Measurements from ENCODE around the gene CTSZ. TPM values are rescaled to one million over a fixed set of nuclear protein-coding genes. Genes with fewer than 3 reads are reported as not detected.

The CTSZ gene
- total and polyA plus RNA-seq, 2 of the 4 experiments (the other 2 are of a cell fraction) = 46.1 to 88.5 TPM

GRCh38 chr20:59018817-59019216, 11.8 kb upstream of the CTSZ start:
- Histone ChIP-seq H4K8ac (ENCODE audit: low read depth in 2 of 2, low read length in 2 of 2) (no peak overlapping the region), H2BK15ac (ENCODE audit: low read depth, low read length) (no peak overlapping the region), H3K9me3 (ENCODE audit: control insufficient read depth, insufficient read depth, low read length) (no peaks in the 10 kb centered on the region), H3K9me1 (ENCODE audit: insufficient read depth, low read length) (peaks cover 19% of the 10 kb centered on the region), H2AFZ (replicated peaks; ENCODE audit: low read length, poor library complexity) (no peak overlapping the region), H2BK20ac (ENCODE audit: low read depth, low read length) (no peak overlapping the region), H4K91ac (ENCODE audit: insufficient read depth, low read depth, low read length) (no peak overlapping the region), H4K5ac (ENCODE audit: low read depth, low read length) (no peak overlapping the region), H3K27me3 (ENCODE audit: control insufficient read depth, insufficient read depth, low read length) (no peaks in the 10 kb centered on the region), H2AK5ac (ENCODE audit: low read depth, low read length) (no peak overlapping the region), H3K4me1 (ENCODE audit: control insufficient read depth, insufficient read depth, low read length) (peaks cover 12% of the 10 kb centered on the region), H2BK5ac (ENCODE audit: low read depth, low read length, poor library complexity, severe bottlenecking) (no peak overlapping the region), H3K9ac (ENCODE audit: low read depth, low read length) (no peak overlapping the region), H3K79me1 (ENCODE audit: low read depth in 1 of 2, low read length in 2 of 2) (peaks cover 0 to 23% of the 10 kb centered on the region in 2 experiments; a peak in 3 of 4 replicates), H3K23ac (ENCODE audit: low read depth, low read length) (no peak overlapping the region), H3K4ac (ENCODE audit: low read depth, low read length) (no peak overlapping the region), H3K14ac (replicated peaks; ENCODE audit: low read depth, low read length) (no peak overlapping the region), H3K4me3 (ENCODE audit: insufficient read depth, low read depth, low read length) (no peak overlapping the region), H3K56ac (ENCODE audit: extremely low read depth, insufficient read depth, low read length) (no peak overlapping the region), H3K27ac (ENCODE audit: insufficient read depth, low read length) (no peak overlapping the region), H3K18ac (ENCODE audit: low read depth, low read length) (no peak overlapping the region), H2BK120ac (ENCODE audit: low read depth, low read length) (no peak overlapping the region), H3K4me2 (ENCODE audit: low read depth, low read length) (no peak overlapping the region), H4K20me1 (ENCODE audit: insufficient read depth, low read length) (peaks cover 10% of the 10 kb centered on the region), H2AK9ac (replicated peaks; ENCODE audit: low read depth, low read length, poor library complexity) (no peak overlapping the region), H3K36me3 (ENCODE audit: control insufficient read depth, insufficient read depth, low read length) (peaks cover 10% of the 10 kb centered on the region)
- ChIA-PET CTCF (no interaction called here), POLR2A (ENCODE audit: unreplicated experiment) (no interaction called here)
- dilution Hi-C loops (cut with HindIII; ENCODE audit: low sequenced_read_pairs, unreplicated experiment) (no loop called here), in situ Hi-C loops (cut with MboI; ENCODE audit: low sequenced_read_pairs) (no loop called here), intact Hi-C loops (cut with micrococcal nuclease) (no loop called here)
- TF ChIP-seq MAZ (IDR thresholded peaks at IDR 0.05; ENCODE audit: borderline replicate concordance, low read depth, low read length) = no peak
- no peak for TF ChIP-seq POLR2A (IDR thresholded peaks at IDR 0.05; ENCODE audit: low read depth, low read length)
- no peak for TF ChIP-seq USF2 (IDR thresholded peaks at IDR 0.05; ENCODE audit: low read depth, low read length)
- no peak for TF ChIP-seq NFE2L2 (IDR thresholded peaks at IDR 0.05; ENCODE audit: low read depth, low read length)
- no peak for TF ChIP-seq ELK1 (IDR thresholded peaks at IDR 0.05; ENCODE audit: borderline replicate concordance, low read depth, low read length)
- no peak for TF ChIP-seq RAD21 (IDR thresholded peaks at IDR 0.05; ENCODE audit: low read length)
- TF ChIP-seq RFX5 (IDR thresholded peaks at IDR 0.05; ENCODE audit: low read depth, low read length) = no peak
- TF ChIP-seq CTCF (conservative IDR thresholded peaks at IDR 0.05; ENCODE audit: low read depth, low read length) = no peak
- TF ChIP-seq CEBPB (IDR thresholded peaks at IDR 0.05; ENCODE audit: low read depth, low read length) = no peak
- no peak for TF ChIP-seq SMC3 (IDR thresholded peaks at IDR 0.05; ENCODE audit: low read depth, low read length)
- TF ChIP-seq RCOR1 (IDR thresholded peaks at IDR 0.05; ENCODE audit: insufficient replicate concordance, low read length) = no peak
- TF ChIP-seq BHLHE40 (IDR thresholded peaks at IDR 0.05; ENCODE audit: low read depth, low read length) = no peak
- no peak for TF ChIP-seq FOS (IDR thresholded peaks at IDR 0.05; ENCODE audit: low read depth, low read length)
- no peak for TF ChIP-seq MAFK (IDR thresholded peaks at IDR 0.05; ENCODE audit: low read depth, low read length)
- DNase-seq (no peak), ATAC-seq (ENCODE audit: low read depth) (no peak)
- no TSS peak for BruUV-seq (replicated peaks)
- WGBS, 2 experiments (ENCODE audit: extremely low coverage in 2 of 2, insufficient read length in 1 of 2) = 83% methylated on average over 3 of the region's 10 CpGs; no CpG with 5 or more reads in 1 of the 2 experiments

Data from IMR-90 (cell line).